IPS-18c (cell line): ENCODE measurements around the gene CD244.
"Not testable (repeated sequence)": the region's sequence is repeated elsewhere in the genome, so short reads cannot be mapped to it uniquely, and the experiment has no call there.

ENCODE experiments used
- H3K4me3 ChIP-seq: 2 replicates; pipeline ENCODE4 v1.7.0; 2013; ENCODE audit warnings: low read depth, mild to moderate bottlenecking, low read length, moderate library complexity; ENCODE audit not compliant: insufficient read depth
- H3K9me3 ChIP-seq: one replicate; pipeline ENCODE4 v1.6.1; 2013; ENCODE audit warnings: mild to moderate bottlenecking, low read length, moderate library complexity; ENCODE audit not compliant: control insufficient read depth, insufficient read depth

The CD244 gene

GRCh38 chr1:160806784-160807183 lies 55.9 kb downstream of the CD244 start:
- no peaks in the 10 kb centered on the region for H3K9me3 ChIP-seq
- H3K4me3 ChIP-seq = no peak overlapping the region

- Histone ChIP-seq H3K9me3 (no peaks in the 10 kb centered on the region), H3K4me3 (no peak overlapping the region)
Observed at GRCh38 chr1:160806109-160806665, 56.5 kb downstream of the CD244 start.

GRCh38 chr1:160801836-160802580 lies 60.7 kb downstream of the CD244 start:
- H3K9me3 ChIP-seq = no peaks in the 10 kb centered on the region
- H3K4me3 ChIP-seq = no peak overlapping the region

- no peak overlapping the region for H3K4me3 ChIP-seq
- H3K9me3 ChIP-seq = no peaks in the 10 kb centered on the region
Observed at GRCh38 chr1:160800645-160801408, 61.9 kb downstream of the CD244 start.

GRCh38 chr1:160800142-160800541 lies 62.5 kb downstream of the CD244 start:
- Histone ChIP-seq H3K9me3 (no peaks in the 10 kb centered on the region), H3K4me3 (no peak overlapping the region)

GRCh38 chr1:160799641-160800040 lies 63.0 kb downstream of the CD244 start:
- H3K9me3 ChIP-seq = no peaks in the 10 kb centered on the region
- no peak overlapping the region for H3K4me3 ChIP-seq

GRCh38 chr1:160798439-160798838 lies 64.2 kb downstream of the CD244 start:
- no peaks in the 10 kb centered on the region for H3K9me3 ChIP-seq
- no peak overlapping the region for H3K4me3 ChIP-seq

GRCh38 chr1:160797861-160798273 lies 64.8 kb downstream of the CD244 start:
- Histone ChIP-seq H3K9me3 (no peaks in the 10 kb centered on the region), H3K4me3 (no peak overlapping the region)

- H3K9me3 ChIP-seq = no peaks in the 10 kb centered on the region
- H3K4me3 ChIP-seq = no peak overlapping the region
Observed at GRCh38 chr1:160797271-160797709, 65.4 kb downstream of the CD244 start.

- no peaks in the 10 kb centered on the region for H3K9me3 ChIP-seq
- no peak within 1 kb of the TSS for H3K4me3 ChIP-seq
Observed at GRCh38 chr1:160795951-160796383, 66.7 kb downstream of the CD244 start, which contains the start of gene LY9. LY9 (plus strand) TSS chr1:160796174; CDS start chr1:160796188, 14 bp downstream.

GRCh38 chr1:160794376-160794775 lies 68.3 kb downstream of the CD244 start:
- Histone ChIP-seq H3K4me3 (no peak overlapping the region), H3K9me3 (no peaks in the 10 kb centered on the region)

GRCh38 chr1:160789702-160790611 lies 72.7 kb downstream of the CD244 start:
- Histone ChIP-seq H3K9me3 (no peaks in the 10 kb centered on the region), H3K4me3 (no peak overlapping the region)

- Histone ChIP-seq H3K9me3 (peaks cover under 1% of the 10 kb centered on the region), H3K4me3 (no peak overlapping the region)
Observed at GRCh38 chr1:160789051-160789701, 73.5 kb downstream of the CD244 start.

- not testable (repeated sequence) for H3K4me3 ChIP-seq, H3K9me3 ChIP-seq
Observed at GRCh38 chr1:160782988-160783765, 79.5 kb downstream of the CD244 start.

- no peak overlapping the region for H3K4me3 ChIP-seq
Observed at GRCh38 chr1:160781914-160782689, 80.6 kb downstream of the CD244 start.

More at GRCh38 chr1:160781914-160782689, 80.6 kb downstream of the CD244 start:
- peaks cover 8% of the 10 kb centered on the region for H3K9me3 ChIP-seq
